ENCODE results near the gene LRRK1. TPM values are rescaled to one million over a fixed set of nuclear protein-coding genes. Genes with fewer than 3 reads are reported as not detected.

The LRRK1 gene
- total RNA-seq, 1 donor from 2014 or later, result 21.1 TPM

DNA sequence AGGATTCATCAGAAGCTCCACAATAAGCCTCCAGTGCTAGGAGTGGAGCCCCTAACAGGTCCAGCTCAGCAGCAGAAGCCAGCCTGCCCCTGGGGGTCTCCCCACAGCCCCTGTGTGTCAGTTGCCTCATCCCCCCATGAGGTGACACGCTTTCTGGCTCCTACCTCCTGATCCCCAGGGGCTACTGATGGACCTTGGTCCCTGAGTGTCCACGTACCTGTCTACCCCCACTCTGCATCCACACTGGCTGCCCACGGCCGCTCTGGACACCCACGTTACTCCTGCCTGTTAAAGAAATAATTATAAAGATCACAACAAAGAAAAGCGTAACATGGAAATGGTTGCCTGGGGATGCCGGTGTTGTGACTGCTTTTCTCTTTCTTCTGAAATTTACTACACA, 189.6 kb downstream of the LRRK1 start:
- Histone ChIP-seq H3K36me3 (no peaks in the 10 kb centered on the region), H3K4me3 (no peak overlapping the region), H3K27me3 (no peaks in the 10 kb centered on the region), H3K27ac (no peak overlapping the region), H3K4me1 (peaks cover 14% of the 10 kb centered on the region), H3K9me3 (no peaks in the 10 kb centered on the region)
- DNase-seq (ENCODE audit: extremely low spot score in 2 of 2), result no peak
- intact Hi-C loops (cut with DNase I), result no loop called here
- TF ChIP-seq POLR2AphosphoS5 (IDR thresholded peaks at IDR 0.05; ENCODE audit: insufficient read depth in 1 of 2, low read depth in 1 of 2) (no peak), POLR2A (IDR thresholded peaks at IDR 0.05) (no peak)
- TF ChIP-seq, protein P1, sequence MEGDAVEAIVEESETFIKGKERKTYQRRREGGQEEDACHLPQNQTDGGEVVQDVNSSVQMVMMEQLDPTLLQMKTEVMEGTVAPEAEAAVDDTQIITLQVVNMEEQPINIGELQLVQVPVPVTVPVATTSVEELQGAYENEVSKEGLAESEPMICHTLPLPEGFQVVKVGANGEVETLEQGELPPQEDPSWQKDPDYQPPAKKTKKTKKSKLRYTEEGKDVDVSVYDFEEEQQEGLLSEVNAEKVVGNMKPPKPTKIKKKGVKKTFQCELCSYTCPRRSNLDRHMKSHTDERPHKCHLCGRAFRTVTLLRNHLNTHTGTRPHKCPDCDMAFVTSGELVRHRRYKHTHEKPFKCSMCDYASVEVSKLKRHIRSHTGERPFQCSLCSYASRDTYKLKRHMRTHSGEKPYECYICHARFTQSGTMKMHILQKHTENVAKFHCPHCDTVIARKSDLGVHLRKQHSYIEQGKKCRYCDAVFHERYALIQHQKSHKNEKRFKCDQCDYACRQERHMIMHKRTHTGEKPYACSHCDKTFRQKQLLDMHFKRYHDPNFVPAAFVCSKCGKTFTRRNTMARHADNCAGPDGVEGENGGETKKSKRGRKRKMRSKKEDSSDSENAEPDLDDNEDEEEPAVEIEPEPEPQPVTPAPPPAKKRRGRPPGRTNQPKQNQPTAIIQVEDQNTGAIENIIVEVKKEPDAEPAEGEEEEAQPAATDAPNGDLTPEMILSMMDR (IDR thresholded peaks at IDR 0.05), result no peak

DNA sequence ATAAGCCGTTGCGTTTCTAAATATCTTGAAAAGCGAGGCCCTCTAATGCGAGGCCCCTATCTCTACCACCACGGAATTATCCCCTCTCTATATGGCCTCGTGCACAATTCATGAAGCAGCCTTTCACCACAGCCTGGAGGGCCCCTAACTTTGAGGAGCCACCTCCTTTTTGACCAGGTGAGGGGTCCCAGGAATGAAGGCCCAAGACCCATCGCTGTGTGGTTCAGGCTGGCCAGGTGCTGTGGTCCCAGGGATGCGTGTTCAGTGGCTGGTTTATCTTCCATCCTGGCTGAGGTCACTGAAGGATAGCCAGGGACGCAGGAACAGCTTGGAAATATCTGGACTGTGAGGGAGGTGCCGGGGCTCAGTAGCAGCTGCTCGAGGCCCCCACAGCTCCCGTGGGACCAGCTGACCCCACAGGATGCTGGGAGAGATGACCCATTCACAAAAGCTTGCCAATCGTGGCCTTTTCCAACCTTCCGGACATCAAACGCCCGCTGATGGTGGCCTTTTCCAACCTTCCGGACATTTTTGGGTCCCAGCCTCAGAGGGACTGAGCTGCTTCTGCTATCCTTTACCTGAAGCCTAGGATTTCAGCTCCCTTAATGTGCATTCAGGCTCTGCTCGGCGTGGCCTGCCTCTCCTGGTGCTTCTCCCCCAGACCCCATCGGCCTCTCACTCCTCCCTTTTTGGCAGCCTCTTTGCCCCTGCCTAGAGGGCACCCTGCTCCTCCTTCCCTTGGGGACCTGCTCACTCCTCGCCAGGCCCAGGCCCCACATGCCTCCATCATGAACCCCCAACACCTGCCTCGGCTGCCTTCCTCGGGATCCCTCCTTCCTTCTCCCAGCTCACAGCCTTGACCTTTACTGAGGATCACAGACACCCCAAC, 191.8 kb downstream of the LRRK1 start:
- intact Hi-C loops (cut with DNase I), result no loop called here
- no peaks in the 10 kb centered on the region for H3K36me3 ChIP-seq

DNA sequence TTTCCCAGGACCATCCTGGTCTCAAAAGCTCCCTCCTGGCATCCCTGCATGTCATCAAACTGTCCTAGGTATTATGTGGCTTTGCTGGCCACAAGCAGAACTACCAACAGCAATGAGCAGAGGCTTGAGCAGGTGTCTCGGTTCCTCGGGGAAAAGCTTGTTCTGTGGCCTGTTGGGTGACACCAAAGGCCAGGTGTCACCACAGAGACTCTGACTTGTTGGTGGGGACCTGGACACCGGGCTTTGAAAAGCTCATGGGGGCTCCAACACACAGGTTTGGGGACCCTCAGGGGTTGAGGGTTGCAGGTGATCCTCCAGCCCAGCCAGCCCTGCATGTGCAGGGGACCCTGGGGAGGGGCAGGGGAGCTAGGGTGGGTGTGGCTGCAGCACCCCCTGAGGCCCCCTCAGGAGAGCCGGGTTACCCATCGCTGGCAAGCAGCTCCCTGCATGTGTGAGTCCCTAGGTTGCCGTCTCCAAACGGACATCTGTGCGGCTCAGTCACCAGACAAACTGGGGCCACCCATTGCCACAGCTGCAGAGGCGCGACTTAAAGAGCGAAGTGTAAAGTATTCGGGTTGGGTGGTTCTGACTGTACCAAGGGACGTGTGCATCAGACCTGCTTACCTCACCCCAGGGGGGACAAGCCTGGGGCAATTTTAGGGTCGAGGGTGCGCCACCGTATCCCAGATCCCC, 192.6 kb downstream of the LRRK1 start:
- Histone ChIP-seq H3K27ac (no peak overlapping the region), H3K27me3 (no peaks in the 10 kb centered on the region), H3K4me1 (peaks cover 24% of the 10 kb centered on the region), H3K36me3 (no peaks in the 10 kb centered on the region), H3K9me3 (no peaks in the 10 kb centered on the region), H3K4me3 (no peak overlapping the region)
- intact Hi-C loops (cut with DNase I), result no loop called here
- TF ChIP-seq POLR2AphosphoS5 (IDR thresholded peaks at IDR 0.05; ENCODE audit: insufficient read depth in 1 of 2, low read depth in 1 of 2) (no peak), POLR2A (IDR thresholded peaks at IDR 0.05) (no peak)
- TF ChIP-seq, protein P1 (IDR thresholded peaks at IDR 0.05), result no peak
- DNase-seq (ENCODE audit: extremely low spot score in 2 of 2), result no peak

More for the DNA sequence above, 191.8 kb downstream of the LRRK1 start:
- DNase-seq (ENCODE audit: extremely low spot score in 2 of 2), result no peak
- peaks cover 16% of the 10 kb centered on the region for H3K4me1 ChIP-seq
- TF ChIP-seq POLR2AphosphoS5 (IDR thresholded peaks at IDR 0.05; ENCODE audit: insufficient read depth in 1 of 2, low read depth in 1 of 2) (no peak), POLR2A (IDR thresholded peaks at IDR 0.05) (no peak)
- TF ChIP-seq, protein P1 (IDR thresholded peaks at IDR 0.05), result no peak
- H3K9me3 ChIP-seq, result no peaks in the 10 kb centered on the region
- no peaks in the 10 kb centered on the region for H3K27me3 ChIP-seq
- H3K4me3 ChIP-seq, result no peak overlapping the region
- H3K27ac ChIP-seq, result no peak overlapping the region

DNA sequence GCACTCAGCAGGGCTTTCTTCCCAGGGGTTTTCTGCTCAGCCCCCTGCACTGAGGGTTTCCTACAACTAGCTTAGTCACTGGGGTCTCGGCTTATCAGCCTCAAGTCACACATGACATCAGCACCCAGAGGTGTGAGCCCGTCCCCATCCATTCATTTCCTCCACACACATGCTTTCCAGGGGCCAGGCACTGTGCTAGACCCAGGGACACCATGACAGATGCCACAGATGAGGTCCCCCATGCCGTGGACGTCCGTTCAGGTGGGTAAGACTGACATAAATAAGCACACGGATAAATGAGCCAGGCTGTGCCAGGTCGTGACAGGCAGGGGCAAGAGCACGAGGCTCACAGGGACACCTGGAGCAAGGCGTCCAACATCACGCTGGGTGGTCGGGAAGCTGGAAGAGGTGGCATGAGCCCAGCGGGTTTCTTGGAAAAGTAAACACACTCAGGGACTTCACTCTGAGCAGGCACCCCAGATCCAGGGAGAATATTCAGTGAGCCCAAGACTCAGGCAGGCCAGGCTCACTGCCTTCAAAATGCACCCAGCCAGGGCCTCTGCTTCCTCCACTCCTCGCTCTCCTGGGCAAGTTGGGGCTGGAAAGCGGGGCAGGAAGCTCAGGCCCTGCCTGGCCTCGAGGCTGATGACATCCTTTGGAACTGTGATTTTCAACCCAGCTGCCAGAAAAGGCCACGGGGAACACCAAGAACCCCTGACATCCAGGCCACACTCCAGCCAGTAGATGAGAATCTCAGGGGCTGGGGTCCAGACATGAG, 193.4 kb downstream of the LRRK1 start:
- intact Hi-C loops (cut with DNase I), result no loop called here

More for the DNA sequence above, 193.4 kb downstream of the LRRK1 start:
- H3K4me3 ChIP-seq, result no peak overlapping the region
- H3K36me3 ChIP-seq, result no peaks in the 10 kb centered on the region
- H3K9me3 ChIP-seq, result no peaks in the 10 kb centered on the region
- TF ChIP-seq POLR2AphosphoS5 (IDR thresholded peaks at IDR 0.05; ENCODE audit: insufficient read depth in 1 of 2, low read depth in 1 of 2), result no peak
- TF ChIP-seq, protein P1 (IDR thresholded peaks at IDR 0.05), result no peak
- H3K4me1 ChIP-seq, result peaks cover 29% of the 10 kb centered on the region
- H3K27me3 ChIP-seq, result no peaks in the 10 kb centered on the region
- H3K27ac ChIP-seq, result no peak overlapping the region
- no peak for DNase-seq (ENCODE audit: extremely low spot score in 2 of 2)
